Hepatocyte (in vitro differentiated cells): ENCODE measurements around the gene SLC34A1.

Experiments used
- EZH2 ChIP-seq: fragments of 200-600 bp; sonication (generic); IDR thresholded peaks from 2 replicates; pipeline ENCODE4 v1.6.1; 2016; ENCODE audit warnings: antibody characterized with exemption, mild to moderate bottlenecking, borderline replicate concordance
- TF ChIP-seq, protein P1 (sequence below): fragments of 200-600 bp; sonication (generic); IDR thresholded peaks from 2 replicates; pipeline ENCODE4 v1.5.1; 2016; ENCODE audit warnings: antibody characterized with exemption, mild to moderate bottlenecking; ENCODE audit not compliant: poor library complexity

DNA sequence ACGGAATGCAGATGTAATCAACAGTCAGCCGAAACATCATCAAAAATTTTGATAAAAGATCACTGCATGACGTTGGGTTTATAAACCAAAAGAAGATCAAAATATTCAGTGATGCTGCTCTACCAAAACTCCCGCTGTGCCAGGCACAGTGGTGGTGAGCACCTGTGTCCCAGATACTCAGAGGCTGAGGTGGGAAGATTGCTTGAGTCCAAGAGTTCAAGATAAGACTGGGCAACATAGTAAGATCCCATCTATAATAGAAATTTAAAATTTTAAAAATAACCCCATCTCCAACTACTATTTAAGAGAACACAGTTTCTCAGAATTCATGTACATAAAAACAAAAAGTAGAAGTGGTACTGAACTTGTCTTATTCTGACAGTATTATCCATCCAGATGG is 36.5 kb upstream of the SLC34A1 start:
- no peak for TF ChIP-seq EZH2
- TF ChIP-seq, protein P1, sequence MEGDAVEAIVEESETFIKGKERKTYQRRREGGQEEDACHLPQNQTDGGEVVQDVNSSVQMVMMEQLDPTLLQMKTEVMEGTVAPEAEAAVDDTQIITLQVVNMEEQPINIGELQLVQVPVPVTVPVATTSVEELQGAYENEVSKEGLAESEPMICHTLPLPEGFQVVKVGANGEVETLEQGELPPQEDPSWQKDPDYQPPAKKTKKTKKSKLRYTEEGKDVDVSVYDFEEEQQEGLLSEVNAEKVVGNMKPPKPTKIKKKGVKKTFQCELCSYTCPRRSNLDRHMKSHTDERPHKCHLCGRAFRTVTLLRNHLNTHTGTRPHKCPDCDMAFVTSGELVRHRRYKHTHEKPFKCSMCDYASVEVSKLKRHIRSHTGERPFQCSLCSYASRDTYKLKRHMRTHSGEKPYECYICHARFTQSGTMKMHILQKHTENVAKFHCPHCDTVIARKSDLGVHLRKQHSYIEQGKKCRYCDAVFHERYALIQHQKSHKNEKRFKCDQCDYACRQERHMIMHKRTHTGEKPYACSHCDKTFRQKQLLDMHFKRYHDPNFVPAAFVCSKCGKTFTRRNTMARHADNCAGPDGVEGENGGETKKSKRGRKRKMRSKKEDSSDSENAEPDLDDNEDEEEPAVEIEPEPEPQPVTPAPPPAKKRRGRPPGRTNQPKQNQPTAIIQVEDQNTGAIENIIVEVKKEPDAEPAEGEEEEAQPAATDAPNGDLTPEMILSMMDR: no peak
